ENCODE results near the gene GMPPA. TPM values are rescaled to one million over a fixed set of nuclear protein-coding genes. Genes with fewer than 3 reads are reported as not detected.

The GMPPA gene
- total RNA-seq, 1 experiment from 2014 or later: 89.6 TPM

- no peaks in the 10 kb centered on the region for H3K27me3 ChIP-seq
- no peak overlapping the region for H3K4me3 ChIP-seq
- no peak for DNase-seq
- peaks cover 15% of the 10 kb centered on the region for H3K36me3 ChIP-seq
- no peaks in the 10 kb centered on the region for H3K9me3 ChIP-seq
Observed at GRCh38 chr2:219537657-219538488, 39.2 kb downstream of the GMPPA start.

- no peak for DNase-seq
- H3K9me3 ChIP-seq: no peaks in the 10 kb centered on the region
- H3K4me3 ChIP-seq: no peak overlapping the region
- peaks cover 15% of the 10 kb centered on the region for H3K36me3 ChIP-seq
- no peaks in the 10 kb centered on the region for H3K27me3 ChIP-seq
Observed at GRCh38 chr2:219538504-219538951, 39.8 kb downstream of the GMPPA start.

GRCh38 chr2:219538956-219539788, 40.5 kb downstream of the GMPPA start:
- no peaks in the 10 kb centered on the region for H3K9me3 ChIP-seq
- no peak for DNase-seq
- H3K4me3 ChIP-seq: no peak overlapping the region
- H3K27me3 ChIP-seq: no peaks in the 10 kb centered on the region
- H3K36me3 ChIP-seq: peaks cover 15% of the 10 kb centered on the region

GRCh38 chr2:219539926-219540678, 41.4 kb downstream of the GMPPA start:
- Histone ChIP-seq H3K9me3 (no peaks in the 10 kb centered on the region), H3K27me3 (no peaks in the 10 kb centered on the region), H3K4me3 (no peak overlapping the region), H3K36me3 (peaks cover 15% of the 10 kb centered on the region)
- no peak for DNase-seq

GRCh38 chr2:219540784-219541504, 42.3 kb downstream of the GMPPA start:
- H3K4me3 ChIP-seq: no peak overlapping the region
- peaks cover 15% of the 10 kb centered on the region for H3K36me3 ChIP-seq
- no peaks in the 10 kb centered on the region for H3K9me3 ChIP-seq
- no peaks in the 10 kb centered on the region for H3K27me3 ChIP-seq
- DNase-seq: no peak

- DNase-seq: no peak
- Histone ChIP-seq H3K9me3 (no peaks in the 10 kb centered on the region), H3K4me3 (no peak overlapping the region), H3K36me3 (peaks cover 15% of the 10 kb centered on the region), H3K27me3 (no peaks in the 10 kb centered on the region)
Observed at GRCh38 chr2:219541611-219542180, 43.0 kb downstream of the GMPPA start.

- Histone ChIP-seq H3K36me3 (peaks cover 15% of the 10 kb centered on the region), H3K4me3 (peak overlapping the region; percentile 58), H3K27me3 (no peaks in the 10 kb centered on the region), H3K9me3 (no peaks in the 10 kb centered on the region)
- peak; percentile 43 for DNase-seq
Observed at GRCh38 chr2:219542931-219543595, 44.4 kb downstream of the GMPPA start.

- DNase-seq: peak; percentile 98
Observed at GRCh38 chr2:219543596-219544358, 45.1 kb downstream of the GMPPA start, which contains the start of the genes CHPF and TMEM198. Gene CHPF (minus strand): TSS chr2:219543809. CDS start chr2:219543538, 271 bp downstream. Gene TMEM198 (plus strand): TSS chr2:219544028. CDS start chr2:219544728, 700 bp downstream.

GRCh38 chr2:219544567-219544966, 45.9 kb downstream of the GMPPA start:
- Histone ChIP-seq H3K9me3 (no peaks in the 10 kb centered on the region), H3K4me3 (peak overlapping the region; percentile 58), H3K36me3 (peaks cover 15% of the 10 kb centered on the region), H3K27me3 (no peaks in the 10 kb centered on the region)
- no peak for DNase-seq

More at GRCh38 chr2:219543596-219544358, 45.1 kb downstream of the GMPPA start, which contains the start of the genes CHPF and TMEM198:
- Histone ChIP-seq H3K4me3 (peak within 1 kb of the TSS; percentile 58), H3K27me3 (no peaks in the 10 kb centered on the region), H3K9me3 (no peaks in the 10 kb centered on the region), H3K36me3 (peaks cover 15% of the 10 kb centered on the region)

- Histone ChIP-seq H3K9me3 (no peaks in the 10 kb centered on the region), H3K4me3 (no peak overlapping the region), H3K27me3 (no peaks in the 10 kb centered on the region), H3K36me3 (peaks cover 14% of the 10 kb centered on the region)
- DNase-seq: no peak
Observed at GRCh38 chr2:219545295-219545942, 46.7 kb downstream of the GMPPA start.

GRCh38 chr2:219545943-219546352, 47.3 kb downstream of the GMPPA start:
- Histone ChIP-seq H3K27me3 (no peaks in the 10 kb centered on the region), H3K4me3 (no peak overlapping the region), H3K36me3 (peaks cover 8% of the 10 kb centered on the region), H3K9me3 (no peaks in the 10 kb centered on the region)
- no peak for DNase-seq

GRCh38 chr2:219547621-219548020, 48.9 kb downstream of the GMPPA start:
- no peak overlapping the region for H3K4me3 ChIP-seq
- H3K36me3 ChIP-seq: no peaks in the 10 kb centered on the region
- H3K27me3 ChIP-seq: no peaks in the 10 kb centered on the region
- H3K9me3 ChIP-seq: no peaks in the 10 kb centered on the region
- no peak for DNase-seq

- DNase-seq: no peak
- no peaks in the 10 kb centered on the region for H3K36me3 ChIP-seq
- H3K4me3 ChIP-seq: no peak overlapping the region
- H3K9me3 ChIP-seq: no peaks in the 10 kb centered on the region
- no peaks in the 10 kb centered on the region for H3K27me3 ChIP-seq
Observed at GRCh38 chr2:219548990-219549389, 50.3 kb downstream of the GMPPA start.

GRCh38 chr2:219549619-219550018, 50.9 kb downstream of the GMPPA start:
- DNase-seq: no peak
- Histone ChIP-seq H3K36me3 (no peaks in the 10 kb centered on the region), H3K27me3 (no peaks in the 10 kb centered on the region), H3K9me3 (no peaks in the 10 kb centered on the region), H3K4me3 (no peak overlapping the region)
